Right atrium auricular region (tissue), 2 donors: ENCODE data around the gene PYHIN1. TPM values are rescaled to one million over a fixed set of nuclear protein-coding genes. Genes with fewer than 3 reads are reported as not detected.

Experiments
- DNase-seq: peaks from one replicate; pipeline ENCODE4 v3.0.0-alpha.2; 2019; ENCODE audit warnings: low spot score
- H3K27ac ChIP-seq, 2 donors: fragments of 200-600 bp; sonication (generic); 1 replicate in 1 of 2; 2 replicates in 1 of 2; pipeline ENCODE4 v1.5.1; 2016 to 2019
- H3K27me3 ChIP-seq, 2 donors: fragments of 200-600 bp; sonication (generic); one replicate each; pipeline versions ENCODE4 v1.5.1 to v1.6.0; 2017 to 2019
- H3K36me3 ChIP-seq: fragments of 200-600 bp; sonication (generic); one replicate; pipeline ENCODE4 v1.5.1; 2016
- H3K4me1 ChIP-seq, 2 donors: fragments of 200-600 bp; sonication (generic); one replicate each; pipeline versions ENCODE4 v1.5.1 to v1.6.0; 2017 to 2019
- H3K4me3 ChIP-seq, 2 donors: fragments of 200-600 bp; sonication (generic); 1 replicate in 1 of 2; 2 replicates in 1 of 2; pipeline ENCODE4 v1.5.1; 2017 to 2019; ENCODE audit warnings: mild to moderate bottlenecking in 1 of 2, moderate library complexity in 1 of 2
- H3K9me3 ChIP-seq, 2 donors: fragments of 200-600 bp; sonication (generic); one replicate each; pipeline ENCODE4 v1.5.1; 2019
- total RNA-seq, 2 donors: library from RNA; depleted of rRNA; stranded (reverse); fragments of >200 nt; gene quantifications; one replicate each; pipeline ENCODE4 v1.1.0, GENCODE V29; 2016
- TF ChIP-seq, protein P1 (sequence below), 2 donors: fragments of 200-600 bp; sonication (generic); IDR thresholded peaks; one replicate each; pipeline ENCODE4 v1.5.1; 2019; ENCODE audit warnings: antibody characterized with exemption in 2 of 2

PYHIN1 gene
- total RNA-seq, 2 donors from 2014 or later: 0.63 TPM; not detected in 1

DNA sequence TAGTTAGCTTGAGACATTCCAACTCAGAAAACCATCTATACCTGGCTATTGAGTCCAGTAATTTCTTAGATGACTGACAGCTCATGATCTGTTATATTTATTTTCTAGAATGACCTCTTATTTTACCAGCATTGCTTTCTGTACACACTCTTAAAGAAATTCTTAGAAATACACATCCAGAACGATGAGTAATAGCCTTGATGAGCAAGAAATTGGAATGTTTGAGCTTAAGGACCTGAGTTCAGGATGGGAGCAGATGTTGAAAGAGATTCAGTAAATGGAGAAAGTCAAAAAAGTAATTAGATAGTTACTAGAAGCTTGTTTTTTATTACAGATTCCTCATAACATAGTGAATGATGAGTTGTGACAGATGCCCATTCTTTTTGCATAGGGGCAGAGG is 11.7 kb downstream of the PYHIN1 start:
- no peak for DNase-seq
- Histone ChIP-seq H3K4me3 (no peak overlapping the region), H3K36me3 (no peaks in the 10 kb centered on the region), H3K4me1 (no peaks in the 10 kb centered on the region), H3K27ac (no peak overlapping the region), H3K27me3 (no peaks in the 10 kb centered on the region), H3K9me3 (no peaks in the 10 kb centered on the region)
- TF ChIP-seq, protein P1, sequence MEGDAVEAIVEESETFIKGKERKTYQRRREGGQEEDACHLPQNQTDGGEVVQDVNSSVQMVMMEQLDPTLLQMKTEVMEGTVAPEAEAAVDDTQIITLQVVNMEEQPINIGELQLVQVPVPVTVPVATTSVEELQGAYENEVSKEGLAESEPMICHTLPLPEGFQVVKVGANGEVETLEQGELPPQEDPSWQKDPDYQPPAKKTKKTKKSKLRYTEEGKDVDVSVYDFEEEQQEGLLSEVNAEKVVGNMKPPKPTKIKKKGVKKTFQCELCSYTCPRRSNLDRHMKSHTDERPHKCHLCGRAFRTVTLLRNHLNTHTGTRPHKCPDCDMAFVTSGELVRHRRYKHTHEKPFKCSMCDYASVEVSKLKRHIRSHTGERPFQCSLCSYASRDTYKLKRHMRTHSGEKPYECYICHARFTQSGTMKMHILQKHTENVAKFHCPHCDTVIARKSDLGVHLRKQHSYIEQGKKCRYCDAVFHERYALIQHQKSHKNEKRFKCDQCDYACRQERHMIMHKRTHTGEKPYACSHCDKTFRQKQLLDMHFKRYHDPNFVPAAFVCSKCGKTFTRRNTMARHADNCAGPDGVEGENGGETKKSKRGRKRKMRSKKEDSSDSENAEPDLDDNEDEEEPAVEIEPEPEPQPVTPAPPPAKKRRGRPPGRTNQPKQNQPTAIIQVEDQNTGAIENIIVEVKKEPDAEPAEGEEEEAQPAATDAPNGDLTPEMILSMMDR (IDR thresholded peaks at IDR 0.05): no peak

DNA sequence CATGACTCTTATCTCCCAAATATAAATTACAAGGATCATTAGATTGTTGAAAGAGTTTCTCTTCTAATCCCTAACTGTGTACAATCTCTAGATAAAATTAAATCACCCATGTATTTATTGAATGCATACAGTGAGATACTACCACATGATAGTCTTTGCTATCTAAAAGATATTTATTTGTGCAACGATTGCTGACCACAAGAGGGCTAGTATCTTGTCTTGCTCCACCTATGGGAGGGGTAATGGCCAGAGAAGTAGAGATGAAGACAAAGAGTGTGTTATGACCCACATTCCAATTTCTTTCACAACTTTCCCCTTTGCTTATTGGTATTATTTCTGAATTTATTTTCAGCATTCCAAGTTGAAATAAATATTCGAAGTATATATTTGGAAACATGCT is 13.7 kb downstream of the PYHIN1 start:
- Histone ChIP-seq H3K4me3 (no peak overlapping the region), H3K4me1 (no peaks in the 10 kb centered on the region), H3K27me3 (no peaks in the 10 kb centered on the region), H3K9me3 (no peaks in the 10 kb centered on the region), H3K36me3 (no peaks in the 10 kb centered on the region), H3K27ac (no peak overlapping the region)
- TF ChIP-seq, protein P1 (IDR thresholded peaks at IDR 0.05): no peak
- DNase-seq: no peak

DNA sequence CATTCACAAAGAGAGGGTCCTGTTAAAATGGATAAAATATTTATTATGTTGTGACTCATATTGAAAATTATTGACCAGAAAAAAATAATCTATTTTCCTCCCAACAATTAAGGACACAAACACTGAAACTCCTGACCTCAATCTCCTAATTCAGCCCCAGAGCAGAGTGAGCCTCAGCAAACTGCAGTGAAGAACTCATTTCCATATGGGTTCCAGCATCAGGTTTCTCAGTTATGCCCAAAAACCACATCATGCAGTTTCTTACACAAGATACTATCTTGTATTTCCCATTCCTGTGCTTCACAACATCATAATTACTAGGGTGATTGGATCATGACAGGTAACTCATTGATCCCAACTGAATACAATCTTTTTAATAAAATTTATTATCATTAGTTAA is 15.4 kb downstream of the PYHIN1 start:
- H3K36me3 ChIP-seq: no peaks in the 10 kb centered on the region
- H3K4me3 ChIP-seq: no peak overlapping the region
- no peaks in the 10 kb centered on the region for H3K4me1 ChIP-seq
- TF ChIP-seq, protein P1 (IDR thresholded peaks at IDR 0.05): no peak
- no peak overlapping the region for H3K27ac ChIP-seq
- H3K9me3 ChIP-seq: no peaks in the 10 kb centered on the region
- no peak for DNase-seq
- H3K27me3 ChIP-seq: no peaks in the 10 kb centered on the region

DNA sequence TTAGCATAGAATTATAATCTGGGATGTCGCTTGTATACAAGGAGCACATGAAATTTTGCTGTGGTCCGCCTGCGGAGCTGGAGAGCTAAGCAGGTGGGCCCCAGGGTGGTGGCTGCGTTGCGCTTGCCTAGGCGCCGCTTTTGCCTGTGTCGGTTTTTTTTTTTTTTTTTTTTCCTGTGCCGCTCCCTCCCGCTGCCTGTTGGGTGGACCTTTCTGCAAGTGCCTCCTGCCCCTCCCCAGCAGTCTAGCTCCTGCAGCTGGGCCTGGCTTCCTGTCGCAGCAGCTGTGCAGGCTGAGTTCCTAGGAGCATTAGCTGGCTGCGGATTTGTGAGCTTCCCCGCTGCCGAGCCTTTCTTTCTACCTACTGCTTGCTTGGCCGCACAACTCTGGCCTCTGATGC is 20.6 kb downstream of the PYHIN1 start:
- Histone ChIP-seq H3K27ac (no peak overlapping the region), H3K9me3 (no peaks in the 10 kb centered on the region), H3K4me1 (no peaks in the 10 kb centered on the region), H3K27me3 (no peaks in the 10 kb centered on the region), H3K4me3 (no peak overlapping the region), H3K36me3 (no peaks in the 10 kb centered on the region)
- DNase-seq: no peak
- TF ChIP-seq, protein P1 (IDR thresholded peaks at IDR 0.05): no peak

DNA sequence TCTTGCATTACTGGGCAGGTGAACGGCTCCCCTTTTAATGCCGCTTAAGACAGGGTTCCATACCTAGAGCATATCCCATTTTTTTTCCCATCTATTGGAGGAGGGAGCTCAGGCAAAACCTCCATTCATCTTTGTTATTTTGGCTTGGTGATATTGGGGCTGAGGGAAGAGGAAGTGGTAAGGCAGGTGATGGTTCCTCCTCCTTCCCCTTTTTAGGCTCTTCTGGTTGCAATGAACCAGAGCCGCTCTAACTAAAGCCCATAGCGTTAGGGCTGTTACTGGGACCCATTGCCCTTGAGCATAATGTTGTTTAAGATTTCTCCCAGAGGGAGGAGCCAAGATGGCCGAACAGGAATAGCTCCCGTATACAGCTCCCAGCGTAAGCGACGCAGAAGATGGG is 21.1 kb downstream of the PYHIN1 start:
- DNase-seq: no peak
- TF ChIP-seq, protein P1 (IDR thresholded peaks at IDR 0.05): no peak

DNA sequence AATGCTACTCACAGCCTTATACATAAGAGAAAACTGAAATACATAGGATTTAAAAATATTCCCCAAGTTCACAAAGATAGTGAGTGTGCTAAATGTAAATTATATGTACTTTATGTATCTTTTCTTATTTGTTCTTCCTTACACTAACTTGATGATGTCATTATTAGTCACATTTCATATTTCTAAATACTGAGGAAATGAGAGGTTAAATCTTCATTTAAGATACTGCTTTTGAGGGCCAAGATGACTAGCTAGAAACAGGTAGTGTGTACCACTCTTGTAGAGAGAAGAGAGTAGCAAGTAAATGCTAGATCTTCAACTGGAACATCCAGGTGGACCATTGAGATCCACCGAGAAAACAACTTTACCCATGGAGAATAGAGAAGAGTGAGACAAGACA is 29.8 kb downstream of the PYHIN1 start:
- Histone ChIP-seq H3K9me3 (no peaks in the 10 kb centered on the region), H3K4me1 (no peaks in the 10 kb centered on the region), H3K4me3 (no peak overlapping the region), H3K36me3 (no peaks in the 10 kb centered on the region), H3K27ac (no peak overlapping the region), H3K27me3 (no peaks in the 10 kb centered on the region)
- no peak for DNase-seq
- TF ChIP-seq, protein P1 (IDR thresholded peaks at IDR 0.05): no peak

More for the DNA sequence above, 21.1 kb downstream of the PYHIN1 start:
- Histone ChIP-seq H3K36me3 (no peaks in the 10 kb centered on the region), H3K9me3 (no peaks in the 10 kb centered on the region), H3K4me3 (no peak overlapping the region), H3K27me3 (no peaks in the 10 kb centered on the region), H3K27ac (no peak overlapping the region), H3K4me1 (no peaks in the 10 kb centered on the region)
